ENCODE measurements around the gene SLC6A4.

- no peak for TF ChIP-seq USF2 (IDR thresholded peaks at IDR 0.05; ENCODE audit: borderline replicate concordance, low read depth, low read length)
- no peak for TF ChIP-seq TAF1 (IDR thresholded peaks at IDR 0.05; ENCODE audit: borderline replicate concordance, low read depth, low read length)
- TF ChIP-seq DPF2 (IDR thresholded peaks at IDR 0.05), result no peak
- no peak for TF ChIP-seq ZNF622 (IDR thresholded peaks at IDR 0.05)
- TF ChIP-seq CTCF (IDR thresholded peaks at IDR 0.05 in 2 of 3, conservative IDR thresholded peaks at IDR 0.05 in 1 of 3; ENCODE audit: control insufficient read depth in 2 of 3, extremely low read depth in 1 of 3, insufficient read depth in 1 of 3, low read depth in 3 of 3, low read length in 3 of 3), result no peak
- TF ChIP-seq STAT1 (conservative IDR thresholded peaks at IDR 0.05), result no peak
- no peak for TF ChIP-seq ZNF274 (IDR thresholded peaks at IDR 0.05; ENCODE audit: insufficient read depth, insufficient read length)
- TF ChIP-seq CBX3 (IDR thresholded peaks at IDR 0.05; ENCODE audit: borderline replicate concordance, low read depth), result no peak
- TF ChIP-seq MAX (IDR thresholded peaks at IDR 0.05; ENCODE audit: low read depth, low read length), result no peak
- no peak for TF ChIP-seq CHD2 (IDR thresholded peaks at IDR 0.05; ENCODE audit: borderline replicate concordance, low read depth, low read length)
- TF ChIP-seq RAD51 (IDR thresholded peaks at IDR 0.05), result no peak
- no peak for TF ChIP-seq SIN3A (IDR thresholded peaks at IDR 0.05; ENCODE audit: low read depth, low read length)
- TF ChIP-seq POLR2A (IDR thresholded peaks at IDR 0.05; ENCODE audit: low read depth, low read length), result no peak
- no peak for TF ChIP-seq NR2C2 (IDR thresholded peaks at IDR 0.05; ENCODE audit: borderline replicate concordance, control insufficient read depth, insufficient read length, low read depth)
Measured at GRCh38 chr17:30187573-30187972, 47.9 kb downstream of the SLC6A4 start.
